Panc1 (cell line): Measurements from ENCODE around the gene KHDRBS2.

ENCODE experiments used
- POLR2AphosphoS5 ChIP-seq: IDR thresholded peaks from 2 replicates; pipeline ENCODE4 v1.6.1; 2012; ENCODE audit warnings: mild to moderate bottlenecking, low read depth, low read length, moderate library complexity
- SIN3A ChIP-seq: IDR thresholded peaks from 2 replicates; pipeline ENCODE4 v1.6.1; 2012; ENCODE audit warnings: low read depth, mild to moderate bottlenecking, low read length, moderate library complexity, borderline replicate concordance; ENCODE audit not compliant: insufficient read depth
- TF ChIP-seq, protein P1 (sequence below): fragments of 450-650 bp; IDR thresholded peaks from 2 replicates; pipeline ENCODE4 v1.5.1; 2017; ENCODE audit warnings: mild to moderate bottlenecking

DNA sequence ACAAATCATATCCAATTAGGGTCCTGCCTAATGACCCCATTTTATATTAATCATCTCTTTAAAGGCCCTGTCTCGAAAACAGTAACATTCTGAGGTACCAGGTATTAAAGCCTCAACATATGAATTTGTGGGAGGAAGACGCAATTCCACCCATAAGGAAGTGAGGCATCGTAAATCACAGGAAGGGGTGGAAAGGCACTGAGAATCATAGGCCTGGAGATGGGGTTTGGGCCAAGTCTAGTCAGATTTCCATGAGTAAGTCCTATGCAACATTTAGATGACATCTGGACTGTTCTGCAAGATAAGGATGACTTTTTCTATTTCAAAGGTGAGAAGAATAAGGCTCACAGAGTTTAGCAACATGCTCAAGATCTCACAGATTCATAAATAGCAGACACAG lies 534.0 kb downstream of the KHDRBS2 start:
- TF ChIP-seq, protein P1, sequence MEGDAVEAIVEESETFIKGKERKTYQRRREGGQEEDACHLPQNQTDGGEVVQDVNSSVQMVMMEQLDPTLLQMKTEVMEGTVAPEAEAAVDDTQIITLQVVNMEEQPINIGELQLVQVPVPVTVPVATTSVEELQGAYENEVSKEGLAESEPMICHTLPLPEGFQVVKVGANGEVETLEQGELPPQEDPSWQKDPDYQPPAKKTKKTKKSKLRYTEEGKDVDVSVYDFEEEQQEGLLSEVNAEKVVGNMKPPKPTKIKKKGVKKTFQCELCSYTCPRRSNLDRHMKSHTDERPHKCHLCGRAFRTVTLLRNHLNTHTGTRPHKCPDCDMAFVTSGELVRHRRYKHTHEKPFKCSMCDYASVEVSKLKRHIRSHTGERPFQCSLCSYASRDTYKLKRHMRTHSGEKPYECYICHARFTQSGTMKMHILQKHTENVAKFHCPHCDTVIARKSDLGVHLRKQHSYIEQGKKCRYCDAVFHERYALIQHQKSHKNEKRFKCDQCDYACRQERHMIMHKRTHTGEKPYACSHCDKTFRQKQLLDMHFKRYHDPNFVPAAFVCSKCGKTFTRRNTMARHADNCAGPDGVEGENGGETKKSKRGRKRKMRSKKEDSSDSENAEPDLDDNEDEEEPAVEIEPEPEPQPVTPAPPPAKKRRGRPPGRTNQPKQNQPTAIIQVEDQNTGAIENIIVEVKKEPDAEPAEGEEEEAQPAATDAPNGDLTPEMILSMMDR = no peak
- no peak for TF ChIP-seq SIN3A
- no peak for TF ChIP-seq POLR2AphosphoS5
